ENCODE measurements around the gene SNX5. TPM values are rescaled to one million over a fixed set of nuclear protein-coding genes. Genes with fewer than 3 reads are reported as not detected.

Gene SNX5
- polyA plus RNA-seq, 1 experiment = 150 TPM

DNA sequence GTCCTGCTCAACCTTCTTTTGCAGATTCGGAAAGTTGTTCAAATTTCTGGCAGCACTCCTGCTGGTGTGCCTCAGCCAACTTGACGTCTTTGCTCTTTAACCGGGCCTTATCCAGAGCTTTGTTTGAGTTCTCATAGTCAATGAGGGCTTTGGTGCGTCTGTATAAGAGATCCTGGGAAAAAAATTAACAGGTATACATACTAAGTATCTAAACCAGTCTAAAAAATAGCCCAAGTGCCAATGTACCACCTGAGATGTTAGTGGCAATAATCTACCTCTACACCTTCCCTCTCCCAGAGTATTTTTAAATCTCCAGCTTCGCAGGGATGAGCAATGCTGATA is 21.1 kb downstream of the SNX5 start:
- no peak for DNase-seq (ENCODE audit: low read depth, low spot score)
- no peak overlapping the region for H3K27ac ChIP-seq (ENCODE audit: low read depth, low read length)
- POLR2A ChIA-PET = interaction anchor here (0.6 kb wide), 1 partner anchor 281 kb away, joined by 3 read pairs; no protein-coding TSS in a partner anchor
- H3K27me3 ChIP-seq (ENCODE audit: control insufficient read depth, insufficient read depth, low read length) = no peaks in the 10 kb centered on the region
- CTCF ChIA-PET = interaction anchor here (1.0 to 3.4 kb wide), 3 partner anchors 8 to 48 kb away, joined by 3 to 22 read pairs (median 12); no protein-coding TSS in a partner anchor
- no peaks in the 10 kb centered on the region for H3K9me3 ChIP-seq (ENCODE audit: control insufficient read depth, insufficient read depth, low read length)
- H3K4me3 ChIP-seq (ENCODE audit: low read depth, low read length) = no peak overlapping the region
- no peak for TF ChIP-seq CTCF (IDR thresholded peaks at IDR 0.05; ENCODE audit: low read depth, low read length)

- no peak for TF ChIP-seq CTCF (IDR thresholded peaks at IDR 0.05; ENCODE audit: low read depth, low read length)
- H3K27me3 ChIP-seq (ENCODE audit: control insufficient read depth, insufficient read depth, low read length) = no peaks in the 10 kb centered on the region
- ChIA-PET CTCF (interaction anchor here (3.4 kb wide), 1 partner anchor 8 kb away, joined by 22 read pairs; no protein-coding TSS in a partner anchor), POLR2A (interaction anchor here (0.6 kb wide), 1 partner anchor 280 kb away, joined by 3 read pairs; no protein-coding TSS in a partner anchor)
- no peak for DNase-seq (ENCODE audit: low read depth, low spot score)
- no peak overlapping the region for H3K27ac ChIP-seq (ENCODE audit: low read depth, low read length)
- H3K4me3 ChIP-seq (ENCODE audit: low read depth, low read length) = no peak overlapping the region
- no peaks in the 10 kb centered on the region for H3K9me3 ChIP-seq (ENCODE audit: control insufficient read depth, insufficient read depth, low read length)
Observed at GRCh38 chr20:17946572-17947473, 21.8 kb downstream of the SNX5 start.

DNA sequence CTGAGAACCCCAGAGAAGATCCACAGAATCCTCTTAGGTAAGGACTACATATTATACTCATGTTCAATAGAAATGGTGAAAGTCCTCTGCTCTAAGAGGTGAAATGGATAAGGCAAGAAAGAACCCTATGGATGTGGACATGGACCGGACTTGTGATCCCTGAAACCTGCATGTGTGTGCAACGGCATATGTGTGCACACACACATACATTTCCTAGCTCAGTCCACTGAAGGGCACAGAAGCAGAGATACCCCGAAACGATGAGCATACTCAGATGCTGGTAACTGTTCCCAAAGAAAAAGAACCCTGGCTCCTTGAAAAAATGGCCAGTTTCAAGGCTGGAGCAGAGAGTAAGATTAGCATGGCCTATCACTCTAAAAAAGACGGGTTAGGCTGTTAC is 22.6 kb downstream of the SNX5 start:
- ChIA-PET POLR2A (no interaction called here), CTCF (interaction anchor here (0.5 to 1.2 kb wide), 3 partner anchors 12 to 291 kb away, joined by 3 to 7 read pairs (median 6); no protein-coding TSS in a partner anchor)
- no peak for TF ChIP-seq CTCF (IDR thresholded peaks at IDR 0.05; ENCODE audit: low read depth, low read length)
- no peaks in the 10 kb centered on the region for H3K9me3 ChIP-seq (ENCODE audit: control insufficient read depth, insufficient read depth, low read length)
- no peak overlapping the region for H3K4me3 ChIP-seq (ENCODE audit: low read depth, low read length)
- H3K27me3 ChIP-seq (ENCODE audit: control insufficient read depth, insufficient read depth, low read length) = no peaks in the 10 kb centered on the region
- no peak for DNase-seq (ENCODE audit: low read depth, low spot score)
- no peak overlapping the region for H3K27ac ChIP-seq (ENCODE audit: low read depth, low read length)

- Histone ChIP-seq H3K9me3 (ENCODE audit: control insufficient read depth, insufficient read depth, low read length) (no peaks in the 10 kb centered on the region), H3K27me3 (ENCODE audit: control insufficient read depth, insufficient read depth, low read length) (no peaks in the 10 kb centered on the region), H3K4me3 (ENCODE audit: low read depth, low read length) (no peak overlapping the region), H3K27ac (ENCODE audit: low read depth, low read length) (no peak overlapping the region)
- DNase-seq (ENCODE audit: low read depth, low spot score) = no peak
- no peak for TF ChIP-seq CTCF (IDR thresholded peaks at IDR 0.05; ENCODE audit: low read depth, low read length)
- CTCF ChIA-PET = interaction anchor here (1.0 to 1.2 kb wide), 2 partner anchors 13 to 290 kb away, joined by 6 to 7 read pairs; no protein-coding TSS in a partner anchor
- POLR2A ChIA-PET = no interaction called here
Observed at GRCh38 chr20:17944854-17945474, 23.6 kb downstream of the SNX5 start.

GRCh38 chr20:17943343-17943742 is 25.3 kb downstream of the SNX5 start:
- Histone ChIP-seq H3K9me3 (ENCODE audit: control insufficient read depth, insufficient read depth, low read length) (no peaks in the 10 kb centered on the region), H3K27me3 (ENCODE audit: control insufficient read depth, insufficient read depth, low read length) (no peaks in the 10 kb centered on the region), H3K27ac (ENCODE audit: low read depth, low read length) (no peak overlapping the region), H3K4me3 (ENCODE audit: low read depth, low read length) (no peak overlapping the region)
- CTCF ChIA-PET = no interaction called here
- POLR2A ChIA-PET = interaction anchor here (0.6 kb wide), 1 partner anchor 261 kb away, joined by 3 read pairs; the partner anchor contains the start of gene RRBP1
- no peak for TF ChIP-seq CTCF (IDR thresholded peaks at IDR 0.05; ENCODE audit: low read depth, low read length)
- DNase-seq (ENCODE audit: low read depth, low spot score) = no peak

All from AG04450 (cell line).